OCI-LY3 (cell line): Measurements from ENCODE around the gene TTC9.

ENCODE experiments used
- H2AFZ ChIP-seq: fragments of 200-600, 300-600 bp; shearing (Covaris generic); 2 replicates; pipeline ENCODE4 v1.6.0; 2014; ENCODE audit warnings: antibody characterized with exemption, low read depth, low read length
- H3K27ac ChIP-seq: fragments of 200-600, 300-600 bp; sonication (generic); 2 replicates; pipeline ENCODE4 v1.5.1; 2014; ENCODE audit warnings: mild to moderate bottlenecking, low read length, moderate library complexity, mixed read lengths
- H3K27me3 ChIP-seq: fragments of 200-600, 300-600 bp; sonication (generic); 2 replicates; pipeline ENCODE4 v1.6.1; 2014; ENCODE audit warnings: low read depth, low read length, mixed read lengths
- H3K36me3 ChIP-seq: fragments of 200-600, 300-600 bp; sonication (generic); replicated peaks from 2 replicates; pipeline ENCODE3; 2014; ENCODE audit warnings: low read depth, low read length, mixed read lengths
- H3K4me1 ChIP-seq: fragments of 300-600, 200-600 bp; sonication (generic); 2 replicates; pipeline ENCODE4 v1.6.1; 2014; ENCODE audit warnings: low read length, mixed read lengths
- H3K4me2 ChIP-seq: fragments of 200-600, 300-600 bp; sonication (generic); 2 replicates; pipeline ENCODE4 v1.6.1; 2014; ENCODE audit warnings: low read length, mixed read lengths
- H3K4me3 ChIP-seq: fragments of 300-600, 200-600 bp; sonication (generic); 2 replicates; pipeline ENCODE4 v1.5.1; 2014; ENCODE audit warnings: antibody characterized with exemption, mild to moderate bottlenecking, low read length, moderate library complexity
- H3K79me2 ChIP-seq: fragments of 300-600, 200-600 bp; shearing (Covaris generic); 2 replicates; pipeline ENCODE4 v1.6.1; 2014; ENCODE audit warnings: mild to moderate bottlenecking, low read length, mixed read lengths
- H3K9ac ChIP-seq: fragments of 300-600, 200-600 bp; shearing (Covaris generic); 2 replicates; pipeline ENCODE4 v1.6.0; 2014; ENCODE audit warnings: mild to moderate bottlenecking, low read length, moderate library complexity
- H3K9me3 ChIP-seq: fragments of 200-600, 300-600 bp; shearing (Covaris generic); 2 replicates; pipeline ENCODE4 v1.6.1; 2014; ENCODE audit warnings: low read length, mixed read lengths; ENCODE audit not compliant: insufficient read depth
- H4K20me1 ChIP-seq: fragments of 200-600, 300-600 bp; sonication (generic); 2 replicates; pipeline ENCODE4 v1.6.1; 2016; ENCODE audit warnings: low read length, mixed read lengths; ENCODE audit not compliant: insufficient read depth
- EZH2phosphoT487 ChIP-seq: fragments of 200-600 bp; shearing (Covaris generic); IDR thresholded peaks from 2 replicates; pipeline ENCODE4 v1.6.1; 2018; ENCODE audit warnings: antibody characterized with exemption, mixed run types, low read depth
- TF ChIP-seq, protein P1 (sequence below): fragments of 200-600, 300-600 bp; sonication (generic); IDR thresholded peaks from 2 replicates; pipeline ENCODE4 v1.5.1; 2014; ENCODE audit warnings: antibody characterized with exemption, low read length, low read depth

Gene TTC9

GRCh38 chr14:70721542-70721941 lies 79.8 kb downstream of the TTC9 start:
- TF ChIP-seq EZH2phosphoT487 = no peak
- TF ChIP-seq, protein P1, sequence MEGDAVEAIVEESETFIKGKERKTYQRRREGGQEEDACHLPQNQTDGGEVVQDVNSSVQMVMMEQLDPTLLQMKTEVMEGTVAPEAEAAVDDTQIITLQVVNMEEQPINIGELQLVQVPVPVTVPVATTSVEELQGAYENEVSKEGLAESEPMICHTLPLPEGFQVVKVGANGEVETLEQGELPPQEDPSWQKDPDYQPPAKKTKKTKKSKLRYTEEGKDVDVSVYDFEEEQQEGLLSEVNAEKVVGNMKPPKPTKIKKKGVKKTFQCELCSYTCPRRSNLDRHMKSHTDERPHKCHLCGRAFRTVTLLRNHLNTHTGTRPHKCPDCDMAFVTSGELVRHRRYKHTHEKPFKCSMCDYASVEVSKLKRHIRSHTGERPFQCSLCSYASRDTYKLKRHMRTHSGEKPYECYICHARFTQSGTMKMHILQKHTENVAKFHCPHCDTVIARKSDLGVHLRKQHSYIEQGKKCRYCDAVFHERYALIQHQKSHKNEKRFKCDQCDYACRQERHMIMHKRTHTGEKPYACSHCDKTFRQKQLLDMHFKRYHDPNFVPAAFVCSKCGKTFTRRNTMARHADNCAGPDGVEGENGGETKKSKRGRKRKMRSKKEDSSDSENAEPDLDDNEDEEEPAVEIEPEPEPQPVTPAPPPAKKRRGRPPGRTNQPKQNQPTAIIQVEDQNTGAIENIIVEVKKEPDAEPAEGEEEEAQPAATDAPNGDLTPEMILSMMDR = no peak
- Histone ChIP-seq H4K20me1 (no peaks in the 10 kb centered on the region), H3K9me3 (no peaks in the 10 kb centered on the region), H3K4me2 (no peak overlapping the region), H2AFZ (no peak overlapping the region), H3K36me3 (no peaks in the 10 kb centered on the region), H3K27ac (no peak overlapping the region), H3K4me1 (no peaks in the 10 kb centered on the region), H3K4me3 (no peak overlapping the region), H3K27me3 (no peaks in the 10 kb centered on the region), H3K79me2 (no peaks in the 10 kb centered on the region), H3K9ac (no peak overlapping the region)

DNA sequence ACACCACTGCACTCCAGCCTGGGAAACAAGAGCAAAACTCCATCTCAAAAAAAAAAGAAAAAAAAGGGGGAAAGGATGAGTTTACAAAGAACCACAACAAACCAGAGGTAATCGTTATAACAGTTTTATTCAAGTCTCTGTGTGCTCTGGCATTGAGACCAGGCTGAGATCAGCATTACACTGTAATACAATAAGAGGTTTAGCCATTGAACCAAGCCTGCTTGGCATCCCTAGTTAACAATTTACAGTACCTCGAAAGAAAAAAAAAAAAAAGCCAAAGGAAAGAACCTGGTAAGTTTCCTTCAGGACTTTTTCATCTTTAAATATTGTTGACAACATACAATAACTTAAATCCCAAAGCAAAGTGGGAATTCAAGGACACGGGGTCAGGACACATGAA lies 80.7 kb downstream of the TTC9 start:
- Histone ChIP-seq H3K4me1 (no peaks in the 10 kb centered on the region), H3K27me3 (no peaks in the 10 kb centered on the region), H3K4me3 (no peak overlapping the region), H3K36me3 (no peaks in the 10 kb centered on the region), H3K4me2 (no peak overlapping the region), H2AFZ (no peak overlapping the region), H3K9me3 (no peaks in the 10 kb centered on the region), H3K27ac (no peak overlapping the region), H3K9ac (no peak overlapping the region), H4K20me1 (no peaks in the 10 kb centered on the region), H3K79me2 (no peaks in the 10 kb centered on the region)
- TF ChIP-seq, protein P1 = no peak
- no peak for TF ChIP-seq EZH2phosphoT487

DNA sequence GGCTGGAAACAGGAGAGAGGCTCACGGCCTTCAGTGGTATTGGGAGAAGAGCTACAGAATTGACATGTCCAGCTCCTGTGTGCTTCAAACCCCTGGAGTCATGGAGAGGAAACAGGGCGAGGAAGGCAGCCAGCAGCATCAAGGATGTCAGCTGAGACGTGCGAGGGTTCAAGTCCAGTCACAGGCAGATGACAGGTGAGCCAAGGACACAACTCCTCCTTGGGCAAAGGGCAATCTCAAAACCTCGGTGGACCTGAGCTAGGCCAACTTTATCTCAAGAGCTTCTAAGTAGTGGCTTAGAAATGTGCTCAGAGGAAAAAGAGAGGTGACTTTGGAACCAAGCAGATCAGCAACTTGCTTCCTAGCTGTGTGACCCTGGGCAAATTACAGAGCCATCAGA lies 81.6 kb downstream of the TTC9 start:
- H3K9ac ChIP-seq = no peak overlapping the region
- no peaks in the 10 kb centered on the region for H4K20me1 ChIP-seq
- H3K4me2 ChIP-seq = no peak overlapping the region
- H3K4me3 ChIP-seq = no peak overlapping the region
- no peaks in the 10 kb centered on the region for H3K4me1 ChIP-seq
- H3K27me3 ChIP-seq = no peaks in the 10 kb centered on the region
- no peak overlapping the region for H3K27ac ChIP-seq
- no peak for TF ChIP-seq EZH2phosphoT487
- TF ChIP-seq, protein P1 = no peak
- H3K9me3 ChIP-seq = no peaks in the 10 kb centered on the region
- no peaks in the 10 kb centered on the region for H3K79me2 ChIP-seq
- no peak overlapping the region for H2AFZ ChIP-seq
- no peaks in the 10 kb centered on the region for H3K36me3 ChIP-seq

- no peak overlapping the region for H3K27ac ChIP-seq
- no peak overlapping the region for H3K4me3 ChIP-seq
- no peaks in the 10 kb centered on the region for H3K36me3 ChIP-seq
- no peak overlapping the region for H3K9ac ChIP-seq
- no peaks in the 10 kb centered on the region for H3K27me3 ChIP-seq
- H3K79me2 ChIP-seq = no peaks in the 10 kb centered on the region
- H3K9me3 ChIP-seq = no peaks in the 10 kb centered on the region
- H2AFZ ChIP-seq = no peak overlapping the region
- H3K4me2 ChIP-seq = no peak overlapping the region
- H4K20me1 ChIP-seq = no peaks in the 10 kb centered on the region
- no peaks in the 10 kb centered on the region for H3K4me1 ChIP-seq
- TF ChIP-seq EZH2phosphoT487 = no peak
- TF ChIP-seq, protein P1 = no peak
Measured at GRCh38 chr14:70724110-70724509, 82.4 kb downstream of the TTC9 start.
